Thoracic aorta (tissue), 2 donors: Measurements from ENCODE around the gene NRXN2. TPM values are rescaled to one million over a fixed set of nuclear protein-coding genes. Genes with fewer than 3 reads are reported as not detected.

ENCODE experiments used
- ATAC-seq: fragments of 150-250 bp; one replicate; pipeline ENCODE4 v1.8.0; 2017; ENCODE audit warnings: low read depth; ENCODE audit not compliant: insufficient number of reproducible peaks, low FRiP score
- DNase-seq: peaks from one replicate; pipeline ENCODE4 v3.0.0-alpha.2; 2020; ENCODE audit warnings: low spot score
- H3K27ac ChIP-seq, 2 donors: fragments of 200-600 bp; sonication (generic); 1 replicate in 1 of 2; 2 replicates in 1 of 2; pipeline ENCODE4 v1.5.1; 2016; ENCODE audit warnings: mild to moderate bottlenecking in 2 of 2, moderate library complexity in 2 of 2
- H3K27me3 ChIP-seq: fragments of 200-600 bp; sonication (generic); replicated peaks from 2 replicates; pipeline ENCODE4 v1.6.0; 2016; ENCODE audit warnings: mild to moderate bottlenecking; ENCODE audit not compliant: insufficient read depth
- H3K36me3 ChIP-seq: fragments of 200-600 bp; sonication (generic); one replicate; pipeline ENCODE4 v1.5.1; 2016
- H3K4me1 ChIP-seq, 2 donors: fragments of 200-600 bp; sonication (generic); 1 replicate in 1 of 2; 2 replicates in 1 of 2; pipeline versions ENCODE4 v1.5.1 to v1.6.0; 2016; ENCODE audit warnings: low read depth in 2 of 2, mild to moderate bottlenecking in 1 of 2; ENCODE audit not compliant: control insufficient read depth in 1 of 2
- H3K4me3 ChIP-seq: fragments of 200-600 bp; sonication (generic); 2 replicates; pipeline ENCODE4 v1.5.1; 2016; ENCODE audit warnings: mild to moderate bottlenecking
- H3K9me3 ChIP-seq: fragments of 200-600 bp; sonication (generic); 2 replicates; pipeline ENCODE4 v1.5.1; 2016
- CTCF ChIP-seq: fragments of 200-600 bp; sonication (generic); IDR thresholded peaks from one replicate; pipeline ENCODE4 v1.5.1; 2019; ENCODE audit warnings: antibody characterized with exemption
- total RNA-seq, 2 donors: library from RNA; depleted of rRNA; stranded (reverse); fragments of >200 nt; gene quantifications; one replicate each; pipeline versions ENCODE4 v1.1.0 to v1.2.3, GENCODE V29; 2016

Gene NRXN2
- total RNA-seq, 2 donors from 2014 or later: 40.3 to 41.3 TPM

- Histone ChIP-seq H3K4me1 (no peaks in the 10 kb centered on the region), H3K9me3 (no peaks in the 10 kb centered on the region), H3K36me3 (no peaks in the 10 kb centered on the region), H3K27ac (no peak overlapping the region), H3K4me3 (no peak overlapping the region), H3K27me3 (no peaks in the 10 kb centered on the region)
- ATAC-seq (no peak), DNase-seq (no peak)
- no peak for TF ChIP-seq CTCF
Measured at GRCh38 chr11:64588701-64589100, 134.3 kb downstream of the NRXN2 start.

GRCh38 chr11:64586366-64586765 lies 136.6 kb downstream of the NRXN2 start:
- Histone ChIP-seq H3K27ac (no peak overlapping the region), H3K36me3 (no peaks in the 10 kb centered on the region), H3K4me1 (no peaks in the 10 kb centered on the region), H3K27me3 (no peaks in the 10 kb centered on the region), H3K4me3 (no peak overlapping the region), H3K9me3 (no peaks in the 10 kb centered on the region)
- ATAC-seq (no peak), DNase-seq (no peak)
- no peak for TF ChIP-seq CTCF

- Histone ChIP-seq H3K36me3 (no peaks in the 10 kb centered on the region), H3K27ac (no peak overlapping the region), H3K9me3 (no peaks in the 10 kb centered on the region), H3K4me1 (peaks cover 5 to 10% of the 10 kb centered on the region in 2 donors), H3K4me3 (no peak overlapping the region), H3K27me3 (no peaks in the 10 kb centered on the region)
- ATAC-seq (no peak), DNase-seq (no peak)
- no peak for TF ChIP-seq CTCF
Measured at GRCh38 chr11:64585150-64585549, 137.8 kb downstream of the NRXN2 start.

- ATAC-seq (no peak), DNase-seq (no peak)
- TF ChIP-seq CTCF: no peak
Measured at GRCh38 chr11:64583296-64584262, 139.4 kb downstream of the NRXN2 start.

GRCh38 chr11:64582885-64583284 lies 140.1 kb downstream of the NRXN2 start:
- DNase-seq: no peak
- no peak for ATAC-seq
- no peaks in the 10 kb centered on the region for H3K9me3 ChIP-seq

More at GRCh38 chr11:64583296-64584262, 139.4 kb downstream of the NRXN2 start:
- Histone ChIP-seq H3K4me1 (peaks cover 5 to 15% of the 10 kb centered on the region in 2 donors), H3K4me3 (no peak overlapping the region), H3K27me3 (no peaks in the 10 kb centered on the region), H3K9me3 (no peaks in the 10 kb centered on the region), H3K27ac (no peak overlapping the region), H3K36me3 (no peaks in the 10 kb centered on the region)

More at GRCh38 chr11:64582885-64583284, 140.1 kb downstream of the NRXN2 start:
- TF ChIP-seq CTCF: no peak
- Histone ChIP-seq H3K4me3 (no peak overlapping the region), H3K27me3 (no peaks in the 10 kb centered on the region), H3K4me1 (peaks cover 5 to 15% of the 10 kb centered on the region in 2 donors), H3K27ac (no peak overlapping the region), H3K36me3 (no peaks in the 10 kb centered on the region)
